GM18517 (cell line): ENCODE data around the gene CGB2.
"Not testable (repeated sequence)": the region's sequence is repeated elsewhere in the genome, so short reads cannot be mapped to it uniquely, and the experiment has no call there.

ENCODE experiments used
- ATAC-seq: cut with Tn5 transposase; IDR thresholded peaks from one replicate; pipeline ENCODE4 v1.9.1; 2021; ENCODE audit warnings: mild to moderate bottlenecking, moderate library complexity; ENCODE audit not compliant: unreplicated experiment

The CGB2 gene

GRCh38 chr19:49064768-49065611, 33.3 kb downstream of the CGB2 start, which contains the start of gene NTF4:
NTF4 (minus strand) TSS chr19:49064818; CDS start chr19:49061997, 2,821 bp downstream.
- ATAC-seq: no peak

GRCh38 chr19:49065905-49066512, 34.3 kb downstream of the CGB2 start:
- ATAC-seq: no peak

- no peak for ATAC-seq
Measured at GRCh38 chr19:49067554-49067953, 35.9 kb downstream of the CGB2 start.

- ATAC-seq: no peak
Measured at GRCh38 chr19:49069026-49069425, 37.3 kb downstream of the CGB2 start.

- no peak for ATAC-seq
Measured at GRCh38 chr19:49070416-49070815, 38.7 kb downstream of the CGB2 start.

- no peak for ATAC-seq
Measured at GRCh38 chr19:49071860-49072547, 40.3 kb downstream of the CGB2 start.

GRCh38 chr19:49073514-49074378, 42.1 kb downstream of the CGB2 start:
- ATAC-seq: no peak

- ATAC-seq: not testable (repeated sequence)
Measured at GRCh38 chr19:49074869-49075268, 43.2 kb downstream of the CGB2 start.

- no peak for ATAC-seq
Measured at GRCh38 chr19:49080392-49080791, 48.7 kb downstream of the CGB2 start.

- no peak for ATAC-seq
Measured at GRCh38 chr19:49081273-49081672, 49.6 kb downstream of the CGB2 start.
